ENCODE measurements around the gene BTBD18. TPM values are rescaled to one million over a fixed set of nuclear protein-coding genes. Genes with fewer than 3 reads are reported as not detected.

The BTBD18 gene
- total and polyA plus RNA-seq, 10 of the 15 experiments (the other 5 are each of a cell fraction or from before 2014, with no cell fraction given) = 0.05 to 0.58 (median 0.19) TPM; not detected in 6

- TF ChIP-seq ZBTB11 (CRISPR knock-in tag; IDR thresholded peaks at IDR 0.05) = peak; percentile 95
- TF ChIP-seq NKRF (conservative IDR thresholded peaks at IDR 0.05) = peak; percentile 57
- TF ChIP-seq SMC3 (IDR thresholded peaks at IDR 0.05; ENCODE audit: borderline replicate concordance, low read length) = no peak
- no peak for TF ChIP-seq CTCF (IDR thresholded peaks at IDR 0.05 in 2 of 3, conservative IDR thresholded peaks at IDR 0.05 in 1 of 3; ENCODE audit: control insufficient read depth in 2 of 3, extremely low read depth in 1 of 3, insufficient read depth in 1 of 3, low read depth in 3 of 3, low read length in 3 of 3)
- TF ChIP-seq HDAC6 (IDR thresholded peaks at IDR 0.05; ENCODE audit: unreplicated experiment) = no peak
- peak; percentile 44; the same call in 1 of the 2 replicates for TF ChIP-seq FOXM1 (IDR thresholded peaks at IDR 0.05; ENCODE audit: low read depth, low read length)
- TF ChIP-seq ATF7 (IDR thresholded peaks at IDR 0.05; ENCODE audit: low read depth) = peak; percentile 92
- peak; percentile 96 for TF ChIP-seq NBN (IDR thresholded peaks at IDR 0.05)
- no peak for TF ChIP-seq ZNF24 (IDR thresholded peaks at IDR 0.05)
- TF ChIP-seq STAT1 (conservative IDR thresholded peaks at IDR 0.05) = no peak; the same call in 1 of the 2 replicates
- peak; percentile 80 for TF ChIP-seq MLLT1 (IDR thresholded peaks at IDR 0.05)
- peak; percentile 70 for TF ChIP-seq BCL11A (IDR thresholded peaks at IDR 0.05; ENCODE audit: low read depth, low read length)
- TF ChIP-seq ZNF687 (IDR thresholded peaks at IDR 0.05) = peak; percentile 68; the same call in 1 of the 2 replicates
- TF ChIP-seq SUZ12 (IDR thresholded peaks at IDR 0.05; ENCODE audit: unreplicated experiment) = no peak
- TF ChIP-seq LARP7 (IDR thresholded peaks at IDR 0.05) = peak; percentile 85
Measured at GRCh38 chr11:57741132-57742086, 10.2 kb downstream of the BTBD18 start, which contains the start of gene SELENOH (continued).
